Upper lobe of left lung (tissue), 4 donors: ENCODE measurements around the gene NOL4L.

Experiments
- CTCF ChIP-seq, 6 experiments: fragments of 450-650 bp in 4 of 6; fragments of 200-600 bp in 2 of 6; sonication (generic) in 2 of 6; IDR thresholded peaks; one replicate each; pipeline ENCODE4 v1.5.1; 2016 to 2019; ENCODE audit warnings: antibody characterized with exemption in 6 of 6
- POLR2A ChIP-seq, 4 donors: fragments of 450-650 bp; IDR thresholded peaks; one replicate each; pipeline ENCODE4 v1.5.1; 2016 to 2017; ENCODE audit warnings: antibody characterized with exemption in 4 of 4, mild to moderate bottlenecking in 2 of 4

DNA sequence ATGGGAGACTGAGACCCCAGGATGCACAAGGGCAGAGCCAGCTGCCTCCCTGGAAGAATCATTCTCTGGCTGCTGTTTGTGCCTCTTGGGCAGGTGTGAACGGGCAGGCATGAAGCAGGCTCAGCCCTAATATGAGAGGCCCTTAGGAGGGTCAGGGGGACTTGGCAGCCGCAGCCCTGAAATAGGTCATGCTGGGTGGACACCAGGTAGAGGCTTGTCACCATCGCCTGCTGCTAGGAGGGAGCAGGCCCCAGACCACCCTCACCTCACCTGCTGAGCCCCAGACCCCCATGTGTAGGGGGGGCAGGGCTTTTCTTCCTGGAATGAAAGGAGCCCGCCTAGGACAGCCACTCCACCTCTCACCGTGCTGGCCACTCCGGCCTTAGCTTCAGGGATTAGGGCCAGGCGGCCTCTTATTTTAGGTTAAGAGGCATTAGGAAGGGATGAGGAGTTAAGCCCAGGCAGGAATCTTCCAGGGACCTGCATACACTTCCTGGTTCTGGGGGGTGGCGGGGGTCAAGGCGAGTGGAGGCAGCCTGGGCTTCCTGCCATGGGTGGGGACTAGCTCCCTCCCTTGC, 134.6 kb downstream of the NOL4L start:
- TF ChIP-seq POLR2A (IDR thresholded peaks at IDR 0.05) = no peak
- no peak for TF ChIP-seq CTCF (IDR thresholded peaks at IDR 0.05)
